Small intestine (tissue), 7 donors: ENCODE results near the gene CERCAM. TPM values are rescaled to one million over a fixed set of nuclear protein-coding genes. Genes with fewer than 3 reads are reported as not detected.
"Not testable (repeated sequence)": the region's sequence is repeated elsewhere in the genome, so short reads cannot be mapped to it uniquely, and the experiment has no call there.

ENCODE experiments used
- DNase-seq, 2 donors: peaks; one replicate each; pipeline versions ENCODE4 v3.0.0 to v3.0.0-alpha.2; 2013
- FAIRE-seq: peaks from 2 replicates; lab custom pipeline; 2012; peaks lifted over from hg19 to GRCh38; lab: Jason Lieb, UNC
- H3K27ac ChIP-seq, 3 donors: one replicate each; pipeline ENCODE4 v1.5.1; 2013; ENCODE audit warnings: low read length in 2 of 3, mild to moderate bottlenecking in 2 of 3, control low read depth in 1 of 3, inconsistent platforms in 1 of 3, low read depth in 1 of 3, moderate library complexity in 1 of 3
- H3K27me3 ChIP-seq, 3 donors: one replicate each; pipeline ENCODE4 v1.6.1; 2013; ENCODE audit warnings: low read length in 3 of 3, inconsistent platforms in 1 of 3; ENCODE audit not compliant: control insufficient read depth in 3 of 3, insufficient read depth in 3 of 3
- H3K36me3 ChIP-seq, 3 donors: one replicate each; pipeline ENCODE4 v1.6.1; 2013; ENCODE audit warnings: low read length in 3 of 3, inconsistent platforms in 1 of 3, low read depth in 1 of 3, mild to moderate bottlenecking in 1 of 3, moderate library complexity in 1 of 3; ENCODE audit not compliant: control insufficient read depth in 3 of 3, insufficient read depth in 2 of 3
- H3K4me1 ChIP-seq, 3 donors: one replicate each; pipeline ENCODE4 v1.6.1; 2013; ENCODE audit warnings: low read length in 2 of 3, inconsistent platforms in 1 of 3, low read depth in 1 of 3, mild to moderate bottlenecking in 1 of 3, moderate library complexity in 1 of 3; ENCODE audit not compliant: control insufficient read depth in 3 of 3, insufficient read depth in 2 of 3
- H3K4me3 ChIP-seq, 3 donors: one replicate each; pipeline ENCODE4 v1.5.1; 2013; ENCODE audit warnings: low read length in 3 of 3, control low read depth in 1 of 3, inconsistent platforms in 1 of 3, low read depth in 1 of 3, mild to moderate bottlenecking in 1 of 3, moderate library complexity in 1 of 3
- H3K9me3 ChIP-seq, 2 donors: one replicate each; pipeline ENCODE4 v1.6.1; 2013; ENCODE audit warnings: low read depth in 1 of 2, low read length in 1 of 2; ENCODE audit not compliant: control insufficient read depth in 2 of 2, insufficient read depth in 1 of 2
- WGBS, 3 donors: extraction: QIAGEN DNeasy Blood & Tissue Kit; methylation state at CpG; one replicate each; pipeline ENCODE4 v1.1.7; 2013; 5-methylcytosine and 5-hydroxymethylcytosine counted together
- polyA plus RNA-seq, 4 donors: library from polyadenylated mRNA; stranded (reverse) in 3 of 4; unstranded in 1 of 4; fragments of 200-250 nt in 3 of 4; fragments of 120-200 nt in 1 of 4; gene quantifications; one replicate each; pipeline versions ENCODE4 v1.2.1 to v1.2.3, GENCODE V29; 2013
- donor health status: healthy with polysubstance abuse.
- donor health status: control.
- donor health status: control.
- donor health status: Bipolar disorder and iron deficiency.
- donor health status: healthy.

CERCAM gene
- polyA plus RNA-seq, 4 donors, result 4.3 to 10.3 (median 6.8) TPM; not detected in 1

GRCh38 chr9:128419061-128419925 is 1.4 kb upstream of the CERCAM start:
- peaks cover 0 to 20% (median 10%) of the 10 kb centered on the region in 3 donors for H3K27me3 ChIP-seq
- peak overlapping the region in 1 of 3 donors; percentile 65 for H3K4me3 ChIP-seq

GRCh38 chr9:128420060-128420650 is 502 bp upstream of the CERCAM start:
- H3K4me1 ChIP-seq, result peaks cover 0 to 30% (median 0%) of the 10 kb centered on the region in 3 donors
- WGBS, 3 donors, result 1% methylated on average over 40 to 59 of the region's 59 CpGs
- peak overlapping the region in 2 of 3 donors; percentile 17 to 38 for H3K27ac ChIP-seq
- no peaks in the 10 kb centered on the region for H3K9me3 ChIP-seq
- peak; percentile 34 to 85 for DNase-seq
- FAIRE-seq, result no peak
- H3K36me3 ChIP-seq, result peaks cover 0 to 5% (median 0%) of the 10 kb centered on the region in 3 donors
- peak overlapping the region; percentile 65 to 80 (median 71) for H3K4me3 ChIP-seq
- H3K27me3 ChIP-seq, result peaks cover 0 to 20% (median 9%) of the 10 kb centered on the region in 3 donors

More at GRCh38 chr9:128419061-128419925, 1.4 kb upstream of the CERCAM start:
- FAIRE-seq (no peak), DNase-seq (peak in 1 of 2 donors; percentile 37)
- peaks cover 0 to 33% (median 0%) of the 10 kb centered on the region in 3 donors for H3K4me1 ChIP-seq
- H3K27ac ChIP-seq, result no peak overlapping the region
- WGBS, 3 donors, result 3 to 12% (median 11%) methylated on average over 27 to 28 of the region's 28 CpGs
- no peaks in the 10 kb centered on the region for H3K9me3 ChIP-seq
- H3K36me3 ChIP-seq, result peaks cover 0 to 3% (median 0%) of the 10 kb centered on the region in 3 donors

GRCh38 chr9:128421482-128421996 is 882 bp downstream of the CERCAM start:
- 38 to 41% (median 40%) methylated on average over 11 of the region's 11 CpGs for WGBS, 3 donors

DNA sequence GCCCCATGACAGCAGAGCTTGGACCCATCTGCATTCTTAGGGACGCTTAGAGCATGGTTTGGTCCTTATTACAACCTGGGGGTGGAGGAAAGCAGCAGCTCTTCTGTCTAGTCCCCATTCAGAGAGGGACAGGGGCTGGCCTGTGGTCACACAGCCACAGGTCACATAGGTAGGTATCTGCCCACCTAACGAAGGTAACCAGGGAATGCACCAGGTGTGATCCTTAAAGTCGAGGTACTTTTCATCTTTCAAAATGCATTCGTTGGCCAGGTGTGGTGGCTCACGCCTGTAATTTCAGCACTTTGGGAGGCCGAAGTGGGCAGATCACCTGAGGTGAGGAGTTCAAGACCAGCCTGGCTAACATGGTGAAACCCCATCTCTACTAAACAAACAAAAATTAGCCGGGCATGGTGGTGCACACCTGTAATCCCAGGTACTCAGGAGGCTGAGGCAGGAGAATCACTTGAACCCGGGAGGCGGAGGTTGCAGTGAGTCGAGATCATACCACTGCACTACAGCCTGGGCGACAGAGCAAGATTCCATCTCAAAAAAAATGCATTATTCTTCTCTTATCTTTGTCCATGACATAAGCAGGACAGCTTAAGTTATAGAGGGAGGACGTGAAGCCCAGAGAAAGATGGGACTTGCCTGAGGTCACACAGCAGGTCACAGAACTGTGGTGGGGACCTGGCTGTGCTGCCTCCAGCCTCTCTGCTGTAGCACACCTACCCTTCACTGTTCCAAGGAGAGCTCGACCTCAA is 1.5 kb downstream of the CERCAM start:
- Histone ChIP-seq H3K4me1 (peaks cover 0 to 22% (median 0%) of the 10 kb centered on the region in 3 donors), H3K27me3 (peaks cover 0 to 20% (median 3%) of the 10 kb centered on the region in 3 donors)
- FAIRE-seq, DNase-seq, H3K27ac ChIP-seq, H3K36me3 ChIP-seq, H3K4me3 ChIP-seq, H3K9me3 ChIP-seq: not testable (repeated sequence)
- WGBS, 3 donors, result 67 to 83% (median 71%) methylated on average over 13 of the region's 13 CpGs

More at GRCh38 chr9:128421482-128421996, 882 bp downstream of the CERCAM start:
- H3K4me1 ChIP-seq, result peaks cover 0 to 22% (median 0%) of the 10 kb centered on the region in 3 donors
- H3K27me3 ChIP-seq, result peaks cover 0 to 20% (median 3%) of the 10 kb centered on the region in 3 donors
- FAIRE-seq (no peak), DNase-seq (no peak)
- peaks cover 0 to 5% (median 0%) of the 10 kb centered on the region in 3 donors for H3K36me3 ChIP-seq
- H3K9me3 ChIP-seq, result no peaks in the 10 kb centered on the region
- no peak overlapping the region for H3K27ac ChIP-seq
- peak overlapping the region in 1 of 3 donors; percentile 65 for H3K4me3 ChIP-seq

- Histone ChIP-seq H3K36me3 (peaks cover 0 to 5% (median 0%) of the 10 kb centered on the region in 3 donors), H3K27me3 (peaks cover 0 to 17% (median 3%) of the 10 kb centered on the region in 3 donors), H3K4me3 (no peak overlapping the region), H3K9me3 (no peaks in the 10 kb centered on the region), H3K27ac (no peak overlapping the region), H3K4me1 (peaks cover 0 to 22% (median 0%) of the 10 kb centered on the region in 3 donors)
- FAIRE-seq (no peak), DNase-seq (no peak)
- 53 to 78% (median 65%) methylated on average over 4 to 5 of the region's 5 CpGs for WGBS, 3 donors
These were observed 2.1 kb downstream of the CERCAM start for GRCh38 chr9:128422783-128423150.

GRCh38 chr9:128423356-128423755 is 2.7 kb downstream of the CERCAM start:
- not testable (repeated sequence) for H3K27ac ChIP-seq, H3K36me3 ChIP-seq, H3K4me3 ChIP-seq, FAIRE-seq, H3K9me3 ChIP-seq, DNase-seq
- Histone ChIP-seq H3K4me1 (peaks cover 0 to 22% (median 0%) of the 10 kb centered on the region in 3 donors), H3K27me3 (peaks cover 0 to 17% (median 3%) of the 10 kb centered on the region in 3 donors)
- 36 to 67% (median 41%) methylated on average over 6 of the region's 6 CpGs for WGBS, 3 donors

- 89 to 92% (median 91%) methylated on average over 8 to 15 of the region's 15 CpGs for WGBS, 3 donors
- no peaks in the 10 kb centered on the region for H3K9me3 ChIP-seq
- no peak overlapping the region for H3K27ac ChIP-seq
- peaks cover 0 to 9% (median 0%) of the 10 kb centered on the region in 3 donors for H3K27me3 ChIP-seq
- H3K4me3 ChIP-seq, result no peak overlapping the region
- H3K4me1 ChIP-seq, result peaks cover 0 to 16% (median 0%) of the 10 kb centered on the region in 3 donors
- no peak for DNase-seq
- FAIRE-seq, result no peak
- peaks cover 0 to 7% (median 0%) of the 10 kb centered on the region in 3 donors for H3K36me3 ChIP-seq
These were observed 3.7 kb downstream of the CERCAM start for GRCh38 chr9:128424268-128424780.
